ENCODE results near the gene LIMA1.
A peak's percentile ranks its signal among the peaks of the same experiment; 100 is the strongest.
"Not testable (repeated sequence)": the region's sequence is repeated elsewhere in the genome, so short reads cannot be mapped to it uniquely, and the experiment has no call there.

The LIMA1 gene

DNA sequence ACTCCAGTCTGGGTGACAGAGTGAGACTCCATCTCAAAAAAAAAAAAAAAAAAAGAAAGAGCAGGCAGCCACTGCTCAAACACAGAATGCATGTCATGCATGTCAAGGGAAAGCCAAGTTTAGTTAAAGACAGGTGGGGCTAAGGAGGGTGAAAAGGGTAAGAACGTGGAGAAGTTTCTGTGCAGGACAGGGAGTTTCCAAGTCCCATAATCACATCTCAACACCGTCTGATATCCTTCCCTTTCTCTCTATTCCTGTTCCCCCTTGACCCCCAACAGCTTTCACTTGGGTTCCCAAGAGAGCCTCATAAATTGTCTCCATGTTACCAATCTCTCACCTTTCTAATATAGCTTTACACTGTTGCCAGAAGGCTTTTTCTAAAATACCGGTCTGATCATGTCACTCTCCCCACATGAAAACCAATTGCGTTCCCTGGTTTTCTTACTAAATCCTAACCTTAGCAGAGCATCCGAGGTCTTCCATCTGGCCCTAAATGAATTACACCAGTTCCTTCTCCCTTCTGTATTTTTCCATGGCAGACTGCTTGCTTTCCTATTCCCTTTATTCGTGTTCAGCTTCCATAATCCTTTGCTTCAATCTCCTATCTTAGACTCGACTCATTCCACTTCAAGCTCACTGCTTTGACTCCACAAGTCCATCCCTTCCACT lies 37.0 kb downstream of the LIMA1 start:
- DNase-seq: no peak

- no peak for DNase-seq
These were observed 39.8 kb downstream of the LIMA1 start for GRCh38 chr12:50243507-50243906.

GRCh38 chr12:50242751-50243191 lies 40.5 kb downstream of the LIMA1 start:
- DNase-seq: no peak

DNA sequence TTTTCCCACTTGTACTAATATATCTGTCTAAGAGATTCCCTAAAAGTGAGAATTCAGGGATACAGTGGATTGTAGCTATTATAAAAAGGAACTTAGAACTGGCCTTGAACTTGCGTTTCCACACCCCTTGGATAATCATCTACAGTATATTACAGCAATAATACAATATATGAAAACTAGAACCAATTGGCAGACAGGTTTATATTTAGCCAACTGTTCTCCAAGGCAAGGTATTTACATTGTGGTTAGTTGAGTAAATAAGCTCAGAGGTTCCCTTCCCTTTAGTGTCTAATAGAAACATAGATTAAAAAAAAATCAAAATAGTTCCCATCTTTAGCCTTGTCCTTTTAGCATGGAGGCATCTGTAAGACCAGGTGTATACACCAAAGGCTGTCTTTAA lies 42.1 kb downstream of the LIMA1 start:
- no peak for DNase-seq

DNA sequence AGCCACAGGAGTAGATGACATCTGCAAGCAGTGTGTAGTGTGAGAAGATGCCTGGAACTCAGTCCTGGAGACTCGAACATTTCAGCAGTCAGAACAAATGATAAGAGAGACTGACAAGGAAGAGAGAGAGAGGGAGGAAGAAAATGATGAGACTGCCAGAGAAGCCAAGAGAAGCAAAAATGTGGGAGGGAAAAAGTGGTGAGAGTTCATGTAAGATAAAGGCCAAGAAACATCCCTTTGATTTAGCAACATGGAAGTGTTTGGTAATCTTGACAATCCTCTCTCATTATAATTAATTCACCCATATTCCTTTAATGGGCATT lies 42.6 kb downstream of the LIMA1 start:
- no peak for DNase-seq

GRCh38 chr12:50240096-50240791 lies 43.1 kb downstream of the LIMA1 start:
- DNase-seq: no peak

DNA sequence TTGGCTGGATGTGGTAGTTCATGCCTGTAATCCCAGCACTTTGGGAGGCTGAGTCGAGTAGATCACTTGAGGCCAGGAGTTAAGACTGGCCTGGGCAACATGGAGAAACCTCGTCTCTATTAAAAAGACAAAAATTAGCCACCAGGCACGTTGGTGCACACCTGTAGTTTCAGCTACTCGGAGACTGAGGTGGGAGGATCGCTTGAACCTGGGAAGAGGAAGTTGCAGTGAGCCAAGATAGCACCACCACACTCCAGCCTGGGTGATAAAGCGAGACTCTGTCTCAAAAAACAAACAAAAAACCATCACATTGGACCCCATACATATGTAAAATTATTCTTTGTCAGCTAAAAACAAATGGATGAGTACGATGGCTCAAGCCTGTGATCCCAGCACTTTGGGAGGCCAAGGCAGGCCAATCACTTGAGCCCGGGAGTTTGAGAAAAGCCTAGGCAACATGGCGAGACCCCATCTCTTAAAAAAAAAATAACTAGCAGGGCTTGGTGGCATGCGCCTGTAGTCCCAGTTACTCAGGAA lies 43.9 kb downstream of the LIMA1 start:
- no peak for DNase-seq

GRCh38 chr12:50234347-50234746 lies 49.0 kb downstream of the LIMA1 start:
- DNase-seq: no peak

DNA sequence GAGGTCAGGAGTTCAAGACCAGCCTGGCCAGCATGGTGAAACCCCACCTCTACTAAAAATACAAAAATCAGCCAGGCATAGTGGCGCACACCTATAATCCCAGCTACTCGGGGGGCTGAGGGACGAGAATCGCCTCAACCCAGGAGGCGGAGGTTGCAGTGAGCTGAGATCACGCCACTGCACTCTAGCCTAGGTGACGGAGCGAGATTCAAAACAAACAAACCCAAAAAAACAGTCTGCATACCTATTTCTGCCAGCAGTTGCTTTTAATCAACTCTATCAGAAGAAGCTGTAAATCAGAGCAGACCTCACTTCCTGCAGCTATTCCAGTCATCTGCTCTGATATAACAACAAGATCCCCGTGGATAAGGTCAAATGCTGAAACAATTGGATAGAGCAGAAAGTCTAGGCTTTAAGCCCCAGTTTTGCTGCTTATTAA lies 50.5 kb downstream of the LIMA1 start:
- no peak for DNase-seq

DNA sequence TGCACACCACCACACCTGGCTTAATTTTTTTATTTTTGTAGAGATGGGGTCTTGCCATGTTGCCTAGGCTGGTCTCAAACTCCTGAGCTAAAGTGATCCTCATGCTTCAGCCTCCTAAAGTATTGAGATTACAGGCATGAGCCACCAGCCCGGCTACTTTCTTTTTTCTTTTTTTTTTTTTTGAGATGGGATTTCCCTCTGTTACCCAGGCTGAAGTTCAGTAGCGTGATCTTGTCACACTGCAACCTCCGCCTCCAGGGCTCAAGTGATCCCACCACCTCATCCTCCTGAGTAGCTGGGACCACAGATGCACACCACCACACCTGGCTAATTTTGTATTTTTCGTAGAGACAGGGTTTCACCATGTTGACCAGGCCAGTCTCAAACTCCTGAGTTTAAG lies 51.1 kb downstream of the LIMA1 start:
- no peak for DNase-seq

- DNase-seq: no peak
These were observed 52.0 kb downstream of the LIMA1 start for GRCh38 chr12:50231346-50231745.

DNA sequence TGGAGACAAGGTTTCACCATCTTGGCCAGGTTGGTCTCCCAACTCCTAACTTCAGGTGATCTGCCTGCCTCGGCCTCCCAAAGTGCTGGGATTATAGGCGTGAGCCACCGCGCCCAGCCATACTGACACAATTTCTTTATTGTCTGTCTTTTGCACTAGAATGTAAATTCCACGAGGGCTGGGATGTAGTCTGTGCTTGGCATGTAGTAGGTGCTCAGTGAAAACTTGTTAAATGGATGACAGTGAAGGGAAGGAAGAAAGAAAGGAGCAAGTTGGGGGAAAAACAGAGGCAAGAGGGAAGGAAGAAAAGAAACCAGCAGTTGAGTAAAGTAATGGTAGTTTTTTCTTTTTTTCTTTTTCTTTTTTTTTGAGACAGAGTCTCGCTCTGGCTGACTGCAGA lies 53.1 kb downstream of the LIMA1 start:
- DNase-seq: no peak

- no peak for DNase-seq
These were observed 59.2 kb downstream of the LIMA1 start for GRCh38 chr12:50224026-50224692.

DNA sequence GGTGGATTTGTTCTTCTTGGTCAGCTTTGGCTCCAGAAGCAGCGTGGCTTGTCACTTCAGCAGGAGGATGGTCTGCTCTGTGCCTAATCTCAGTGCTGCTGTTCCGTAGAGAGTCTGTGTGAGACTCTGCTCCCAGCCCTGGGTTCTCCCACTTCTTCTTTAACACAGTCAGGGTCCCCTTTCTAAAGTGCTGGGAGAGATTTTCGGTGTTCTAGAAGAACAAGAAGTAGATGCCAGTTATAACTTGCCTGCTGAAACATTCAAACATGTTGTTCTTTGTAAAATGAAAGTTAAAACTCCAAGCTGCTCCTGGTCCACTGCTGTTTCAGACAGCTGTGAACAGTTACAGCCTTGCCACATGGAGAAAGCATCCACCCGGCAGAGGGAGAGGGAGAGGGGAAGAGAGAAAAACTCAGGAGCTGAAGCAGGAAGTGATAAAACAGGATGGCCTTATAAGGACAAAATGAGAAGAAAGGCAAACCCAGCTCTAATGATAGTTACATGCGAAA lies 61.0 kb downstream of the LIMA1 start:
- peak; percentile 70 for DNase-seq

DNA sequence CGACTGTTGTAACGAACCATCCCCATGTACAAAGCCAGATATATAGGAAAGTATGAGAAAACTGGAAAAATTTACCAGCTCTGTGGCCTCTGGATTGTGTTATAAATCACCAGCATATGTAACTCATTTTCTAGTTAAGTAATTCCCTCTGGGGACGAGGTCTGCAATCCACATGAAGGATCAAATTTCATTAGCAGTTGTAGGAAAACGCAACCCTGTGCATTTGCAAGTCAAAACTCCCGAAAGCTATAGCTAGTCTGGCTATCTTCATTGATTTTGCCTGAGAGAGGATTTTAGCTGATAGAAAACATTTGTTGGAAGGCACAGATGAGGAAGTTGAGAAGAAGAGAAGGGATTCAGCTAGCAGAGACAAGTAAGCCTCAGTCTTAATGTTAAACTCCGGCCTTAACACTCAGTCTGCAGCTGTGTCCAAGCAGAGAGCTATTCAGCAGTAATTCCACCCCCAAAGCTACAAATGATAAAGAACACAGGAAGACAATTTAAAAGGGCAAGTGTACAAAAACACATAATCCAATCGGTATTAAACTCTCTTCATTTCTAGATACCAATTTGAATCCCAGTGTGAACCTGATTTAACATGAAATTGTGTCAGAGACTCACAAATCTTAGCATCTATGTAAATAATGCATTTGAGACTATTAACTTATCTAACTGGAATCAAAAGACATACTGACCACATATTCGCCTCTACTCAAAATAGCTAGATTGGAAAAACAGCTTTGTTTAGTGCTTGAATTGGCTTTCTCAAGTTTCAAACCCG lies 61.9 kb downstream of the LIMA1 start:
- peak; percentile 58 for DNase-seq

DNA sequence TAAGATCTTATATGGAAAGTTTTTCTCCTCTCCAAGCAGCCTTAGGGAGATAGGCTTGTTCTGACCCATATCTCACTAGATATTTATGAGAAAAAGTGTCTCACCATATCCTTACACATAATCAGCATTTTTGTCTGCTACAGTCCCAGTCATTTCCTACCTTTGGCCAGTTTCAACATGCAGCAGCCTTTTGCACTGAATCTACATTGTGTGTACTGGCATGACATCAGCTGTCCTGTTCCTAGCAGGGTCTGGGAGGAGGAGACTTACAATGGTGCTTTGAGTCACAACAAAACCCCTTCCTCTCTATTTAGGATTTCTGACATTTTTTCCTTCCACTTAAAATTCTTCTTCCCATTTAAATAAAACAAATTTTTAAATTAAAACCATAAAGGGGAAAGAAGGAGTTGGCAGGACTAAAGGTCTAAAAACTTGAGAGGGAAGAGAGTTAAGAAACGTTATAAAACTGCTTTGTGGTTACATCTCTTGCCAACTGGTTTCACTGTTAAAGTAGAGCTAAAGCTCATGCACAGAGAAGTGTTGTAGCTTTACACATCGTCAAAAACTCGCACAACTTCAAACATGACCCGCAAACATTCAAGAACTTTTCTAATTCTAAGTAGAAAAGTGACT lies 62.8 kb downstream of the LIMA1 start:
- no peak for DNase-seq

- no peak for DNase-seq
These were observed 63.8 kb downstream of the LIMA1 start for GRCh38 chr12:50219544-50219943.

DNA sequence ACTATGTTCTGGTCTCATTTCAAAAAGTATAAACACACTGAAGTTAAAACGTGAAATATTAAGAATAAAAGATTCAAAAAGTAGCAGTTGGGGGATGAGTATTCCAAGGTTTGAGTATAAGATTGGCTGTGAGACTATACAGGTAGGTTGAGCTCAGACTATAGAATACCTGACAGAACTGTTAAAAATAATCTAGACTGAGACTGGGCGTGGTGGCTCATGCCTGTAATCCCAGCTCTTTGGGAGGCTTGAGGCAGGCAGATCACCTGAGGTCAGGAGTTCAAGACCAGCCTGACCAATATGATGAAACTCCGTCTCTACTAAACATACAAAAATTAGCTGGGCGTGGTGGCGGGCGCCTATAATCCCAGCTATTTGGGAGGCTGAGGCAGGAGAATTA lies 64.3 kb downstream of the LIMA1 start:
- not testable (repeated sequence) for DNase-seq

DNA sequence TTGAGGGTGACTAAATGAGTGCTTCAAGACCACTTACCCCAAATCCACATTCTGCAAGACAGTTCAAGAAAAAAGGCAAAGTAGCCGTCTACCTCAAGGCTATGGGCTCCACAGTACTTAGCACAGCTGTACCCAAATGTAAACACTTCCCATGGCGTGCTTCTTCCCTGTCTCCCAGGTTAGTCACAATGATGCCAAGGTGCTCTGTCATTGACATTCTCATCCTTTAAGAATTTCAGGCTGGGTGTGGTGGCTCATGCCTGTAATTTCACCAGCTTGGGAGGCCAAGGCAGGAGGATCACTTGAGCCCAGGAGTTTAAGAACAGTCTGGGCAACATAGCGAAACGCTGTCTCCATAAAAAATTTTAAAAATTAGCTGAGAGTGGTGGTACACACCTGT lies 64.9 kb downstream of the LIMA1 start:
- no peak for DNase-seq

DNA sequence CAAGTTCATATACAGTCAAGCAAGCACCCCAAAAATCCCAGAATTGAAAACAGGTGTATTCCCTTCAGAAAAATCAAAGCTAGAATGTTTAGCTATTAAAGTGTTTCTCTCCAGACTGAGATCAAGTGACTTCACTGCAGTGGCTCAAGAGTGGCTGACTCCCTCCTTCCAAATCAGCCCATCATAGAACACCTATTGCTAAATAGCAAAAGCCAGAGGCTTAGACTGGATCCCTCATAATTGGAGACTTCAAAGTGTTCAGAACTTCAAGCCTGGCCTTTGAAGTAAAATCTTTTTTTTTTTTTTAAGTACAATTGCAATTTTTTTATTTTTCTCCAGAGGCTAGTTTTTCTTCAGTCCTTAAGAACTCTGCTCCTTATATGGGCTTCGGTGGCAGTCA lies 66.1 kb downstream of the LIMA1 start:
- no peak for DNase-seq

GRCh38 chr12:50215033-50215432 lies 68.3 kb downstream of the LIMA1 start:
- no peak for DNase-seq

DNA sequence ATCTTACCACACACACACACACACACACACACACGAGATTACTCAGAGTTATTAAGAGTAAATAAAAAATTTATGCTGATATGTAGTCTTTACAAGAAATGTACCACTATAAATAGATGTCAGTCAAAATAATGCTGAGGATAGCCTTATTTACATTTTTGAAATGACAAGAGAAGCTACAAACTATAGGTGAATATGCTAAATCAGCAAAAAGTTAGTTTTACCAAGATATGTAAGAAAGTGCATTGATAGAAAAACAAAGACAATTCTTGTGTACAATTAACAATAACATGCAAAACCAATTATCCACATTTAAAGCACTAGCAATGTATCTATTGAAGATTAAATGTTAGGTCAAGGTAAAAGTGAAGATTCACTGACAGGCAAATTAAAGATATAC lies 69.3 kb downstream of the LIMA1 start:
- DNase-seq: no peak

DNA sequence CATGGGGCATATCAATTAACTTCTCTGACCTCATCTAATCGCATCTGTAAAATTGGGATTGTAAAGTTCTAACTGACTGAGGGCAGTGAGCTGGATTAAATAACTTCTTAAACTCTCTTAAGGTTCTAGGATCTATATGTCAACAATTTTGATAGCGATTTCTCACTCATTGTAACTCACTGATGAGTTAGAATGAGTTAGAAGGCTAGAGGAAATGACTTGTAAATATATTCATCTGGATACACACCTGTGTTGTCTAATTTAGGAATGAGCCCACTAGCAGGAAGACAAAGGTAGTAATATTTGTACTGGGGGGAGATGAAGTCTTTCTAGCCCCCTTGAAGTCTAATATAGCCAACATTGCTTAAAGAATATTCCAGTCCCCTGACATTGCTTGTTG lies 69.9 kb downstream of the LIMA1 start:
- DNase-seq: no peak

All from NCI-H1694 (cell line).